A549 (cell line): ENCODE results near the gene POLD4. TPM values are rescaled to one million over a fixed set of nuclear protein-coding genes. Genes with fewer than 3 reads are reported as not detected.

Experiments
- ATAC-seq, 2 experiments: fragments of 200-7000 bp in 1 of 2; fragments of >200 bp in 1 of 2; cut with Nextera tagmentation in 1 of 2; cut with Tn5 transposase in 1 of 2; 3 replicates each; pipeline versions ENCODE4 v1.8.0 to v1.9.1; 2018 to 2020; ENCODE audit warnings: mild to moderate bottlenecking in 1 of 2, moderate library complexity in 1 of 2
- CTCF ChIA-PET: fragments of 300-600 bp; sonication (Branson Sonifier 250); formaldehyde crosslinking; extraction: SDS; loops from one replicate; lab custom pipeline; 2021; ENCODE audit warnings: antibody characterized with exemption, inconsistent platforms; lab: Yijun Ruan, JAX
- POLR2A ChIA-PET: fragments of 350-600 bp; formaldehyde crosslinking; extraction: SDS; loops from one replicate; lab custom pipeline; 2021; ENCODE audit warnings: antibody characterized with exemption, inconsistent platforms; lab: Yijun Ruan, JAX
- DNase-seq, 2 experiments: peaks; one replicate each; pipeline versions ENCODE4 v3.0.0 to v3.0.0-alpha.2; 2011 to 2016; ENCODE audit warnings: low read depth in 1 of 2, low spot score in 1 of 2
- FAIRE-seq: peaks from 2 replicates; lab custom pipeline; 2011; peaks lifted over from hg19 to GRCh38; lab: Jason Lieb, UNC
- H3K27ac ChIP-seq, 2 experiments: fragments of >200 bp; sonication (Bioruptor Twin); formaldehyde crosslinking; 3 replicates each; pipeline ENCODE4 v1.5.1; 2016 to 2017
- H3K4me1 ChIP-seq: fragments of >200 bp; sonication (Bioruptor Twin); formaldehyde crosslinking; 3 replicates; pipeline ENCODE4 v1.6.1; 2016
- H3K4me2 ChIP-seq: fragments of >200 bp; sonication (Bioruptor Twin); formaldehyde crosslinking; 3 replicates; pipeline ENCODE4 v1.6.1; 2016
- H3K4me3 ChIP-seq: fragments of >200 bp; sonication (Bioruptor Twin); formaldehyde crosslinking; 3 replicates; pipeline ENCODE4 v1.5.1; 2016
- H3K9me3 ChIP-seq: fragments of >200 bp; sonication (Bioruptor Twin); formaldehyde crosslinking; 3 replicates; pipeline ENCODE4 v1.6.1; 2016
- BHLHE40 ChIP-seq: IDR thresholded peaks from 2 replicates; pipeline ENCODE4 v1.6.1; 2012; ENCODE audit warnings: low read depth, low read length, inconsistent platforms
- CBX2 ChIP-seq: fragments of 200-600 bp; sonication (generic); IDR thresholded peaks from 2 replicates; pipeline ENCODE4 v1.6.1; 2016; ENCODE audit warnings: low read depth, mild to moderate bottlenecking, borderline replicate concordance
- CBX8 ChIP-seq: fragments of 200-600 bp; sonication (generic); IDR thresholded peaks from 2 replicates; pipeline ENCODE4 v1.6.1; 2016
- CHD2 ChIP-seq: fragments of 150-350 bp; IDR thresholded peaks from 2 replicates; pipeline ENCODE4 v1.6.1; 2014; ENCODE audit warnings: low read length; ENCODE audit not compliant: partially characterized antibody
- EHF ChIP-seq: fragments of 250-450 bp; sonication (Bioruptor Pico); IDR thresholded peaks from 2 replicates; pipeline ENCODE4 v1.5.0; 2020; ENCODE audit warnings: mild to moderate bottlenecking
- ELK1 ChIP-seq: fragments of 150-350 bp; IDR thresholded peaks from 2 replicates; pipeline ENCODE4 v1.6.1; 2014; ENCODE audit warnings: low read depth, mild to moderate bottlenecking, low read length
- EP300 ChIP-seq, 2 experiments: fragments of >200 bp; sonication (Bioruptor Twin); formaldehyde crosslinking; IDR thresholded peaks; 2 replicates in 1 of 2; 3 replicates in 1 of 2; pipeline ENCODE4 v1.6.1; 2016 to 2017
- FOXS1 ChIP-seq: fragments of 250-450 bp; sonication (Bioruptor Pico); IDR thresholded peaks from 2 replicates; pipeline ENCODE4 v1.5.0; 2020; ENCODE audit warnings: mild to moderate bottlenecking, moderate library complexity
- GATA3 ChIP-seq: IDR thresholded peaks from 2 replicates; pipeline ENCODE4 v1.6.1; 2012; ENCODE audit warnings: borderline replicate concordance
- HDAC2 ChIP-seq: fragments of 200-600 bp; sonication (generic); IDR thresholded peaks from 2 replicates; pipeline ENCODE4 v1.6.1; 2016
- HES2 ChIP-seq: fragments of >200 bp; sonication (Bioruptor Twin); formaldehyde crosslinking; IDR thresholded peaks from 2 replicates; pipeline ENCODE4 v1.6.1; 2016
- HMGXB4 ChIP-seq: fragments of 250-450 bp; sonication (Bioruptor Pico); IDR thresholded peaks from 2 replicates; pipeline ENCODE4 v1.5.0; 2021; ENCODE audit warnings: mild to moderate bottlenecking, moderate library complexity, borderline replicate concordance
- HOXA7 ChIP-seq: fragments of 250-450 bp; sonication (Bioruptor Pico); IDR thresholded peaks from 2 replicates; pipeline ENCODE4 v1.5.0; 2020; ENCODE audit warnings: mild to moderate bottlenecking, moderate library complexity
- HOXB5 ChIP-seq: fragments of 250-450 bp; sonication (Bioruptor Pico); IDR thresholded peaks from 2 replicates; pipeline ENCODE4 v1.5.0; 2020; ENCODE audit warnings: mild to moderate bottlenecking, moderate library complexity
- JUNB ChIP-seq: fragments of >200 bp; sonication (Bioruptor Twin); formaldehyde crosslinking; IDR thresholded peaks from 2 replicates; pipeline ENCODE4 v1.6.1; 2016
- KDM5A ChIP-seq: fragments of 200-600 bp; sonication (generic); IDR thresholded peaks from 2 replicates; pipeline ENCODE4 v1.6.1; 2016; ENCODE audit warnings: antibody characterized with exemption, mild to moderate bottlenecking
- MAFK ChIP-seq: fragments of 450-650 bp; IDR thresholded peaks from 2 replicates; pipeline ENCODE4 v1.6.1; 2014; ENCODE audit not compliant: partially characterized antibody
- MYC ChIP-seq: IDR thresholded peaks from 2 replicates; pipeline ENCODE4 v1.6.1; 2012; ENCODE audit warnings: mild to moderate bottlenecking, inconsistent platforms, low read length, improper control_type of control experiment, borderline replicate concordance
- NR3C1 ChIP-seq: fragments of >200 bp; sonication (Bioruptor Twin); formaldehyde crosslinking; IDR thresholded peaks from 3 replicates; pipeline ENCODE4 v1.6.1; 2017
- POLR2A ChIP-seq: IDR thresholded peaks from 2 replicates; pipeline ENCODE4 v1.6.1; 2012; ENCODE audit warnings: mild to moderate bottlenecking, low read length
- RCOR1 ChIP-seq: fragments of 150-350 bp; IDR thresholded peaks from 2 replicates; pipeline ENCODE4 v1.6.1; 2014; ENCODE audit warnings: antibody characterized with exemption, low read length, low read depth
- SREBF2 ChIP-seq: fragments of 450-650 bp; IDR thresholded peaks from 2 replicates; pipeline ENCODE4 v1.6.1; 2014; ENCODE audit warnings: mild to moderate bottlenecking, moderate library complexity
- TP53 ChIP-seq: fragments of 250-450 bp; sonication (Bioruptor Pico); IDR thresholded peaks from 2 replicates; pipeline ENCODE4 v1.5.0; 2021; ENCODE audit warnings: mild to moderate bottlenecking, moderate library complexity
- ZC3H11A ChIP-seq: fragments of 450-650 bp; IDR thresholded peaks from 2 replicates; pipeline ENCODE4 v1.6.1; 2014; ENCODE audit warnings: antibody characterized with exemption, mild to moderate bottlenecking
- ZSCAN20 ChIP-seq: fragments of 250-450 bp; sonication (Bioruptor Pico); IDR thresholded peaks from 2 replicates; pipeline ENCODE4 v1.8.0; 2022; ENCODE audit warnings: mild to moderate bottlenecking, moderate library complexity
- WGBS: methylation state at CpG from one replicate; pipeline ENCODE4 v1.1.6; 2017; ENCODE audit errors: missing lambda C conversion rate; 5-methylcytosine and 5-hydroxymethylcytosine counted together
- polyA plus RNA-seq, 4 experiments: library from polyadenylated mRNA; depleted of rRNA in 3 of 4; stranded (reverse); fragments of >200 nt; fragmentation: RNase III in 1 of 4; extraction: RNeasy Plus Mini Kit Qiagen cat#74134 plus additional on column Dnase treatment in 1 of 4; gene quantifications; 2 replicates in 3 of 4; 3 replicates in 1 of 4; pipeline ENCODE4 v1.2.3, GENCODE V29; 2011 to 2017
- TF ChIP-seq, protein P1 (sequence below): IDR thresholded peaks from 2 replicates; pipeline ENCODE4 v1.6.1; 2012; ENCODE audit warnings: low read depth, borderline replicate concordance
- TF ChIP-seq, protein P2 (sequence below): fragments of >200 bp; sonication (Bioruptor Twin); formaldehyde crosslinking; IDR thresholded peaks from 3 replicates; pipeline ENCODE4 v1.5.1; 2016
- TF ChIP-seq, protein P3 (sequence below): IDR thresholded peaks from 2 replicates; pipeline ENCODE4 v1.6.1; 2012

Gene POLD4
- polyA plus RNA-seq, 2 of the 4 experiments (the other 2 are of a cell fraction) = 140 to 148 TPM

DNA sequence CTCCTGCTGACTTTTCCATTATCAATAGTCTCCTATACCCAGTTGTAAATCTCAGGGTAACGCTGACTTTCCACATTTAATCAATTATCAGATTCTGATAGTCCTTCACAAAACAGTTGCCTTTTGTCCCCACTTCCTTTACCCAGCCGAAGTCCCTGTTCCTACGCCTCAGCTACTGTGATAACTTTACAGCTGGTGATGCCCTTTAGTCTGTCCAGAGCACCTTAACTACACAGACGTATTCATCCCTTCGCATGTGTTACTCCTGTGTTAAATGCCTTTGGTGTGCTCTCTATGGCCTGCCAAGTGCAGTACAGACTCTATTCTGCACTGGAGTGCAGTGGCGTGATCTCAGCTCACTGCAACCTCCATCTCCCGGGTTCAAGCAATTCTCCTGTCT lies 29.8 kb downstream of the POLD4 start:
- FAIRE-seq = no peak
- TF ChIP-seq MYC (no peak), RCOR1 (no peak), GATA3 (no peak)
- Histone ChIP-seq H3K4me1 (peaks cover 5% of the 10 kb centered on the region), H3K4me2 (no peak overlapping the region), H3K4me3 (no peak overlapping the region), H3K27ac (no peak overlapping the region), H3K9me3 (no peaks in the 10 kb centered on the region)
- ATAC-seq = no peak
- 95% methylated on average over 7 of the region's 7 CpGs for WGBS
- CTCF ChIA-PET = interaction anchor here (0.9 to 12.3 kb wide), 8 partner anchors 13 to 290 kb away, joined by 3 to 178 read pairs (median 8); no protein-coding TSS in a partner anchor
- no peak for DNase-seq
- POLR2A ChIA-PET = no interaction called here

DNA sequence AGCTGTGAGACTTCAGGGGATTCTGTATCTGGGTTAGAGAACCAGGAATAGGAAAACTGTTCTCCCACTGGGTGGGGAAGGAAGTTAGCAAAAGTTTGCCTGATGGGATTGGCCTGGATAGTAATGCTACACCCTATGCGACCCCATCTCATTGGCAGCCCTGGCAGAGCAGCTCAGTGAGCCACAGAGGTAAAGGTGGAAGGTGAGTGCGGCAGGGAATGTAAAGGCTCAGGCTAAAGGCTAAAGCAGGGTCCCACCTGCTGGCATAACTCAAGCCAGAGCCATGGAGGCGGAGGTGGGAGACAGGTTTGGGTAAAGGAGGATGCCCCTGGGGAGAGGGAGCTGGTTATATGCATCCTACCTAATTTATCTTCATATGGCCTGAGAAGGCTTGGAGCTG lies 31.3 kb downstream of the POLD4 start:
- FAIRE-seq (no peak), DNase-seq (no peak), ATAC-seq (no peak)
- no peak overlapping the region for H3K4me2 ChIP-seq
- TF ChIP-seq FOXS1 (CRISPR knock-in tag) (no peak), MAFK (no peak), JUNB (no peak), NR3C1 (no peak), HES2 (no peak), TP53 (no peak), ELK1 (no peak)
- TF ChIP-seq, protein P1, sequence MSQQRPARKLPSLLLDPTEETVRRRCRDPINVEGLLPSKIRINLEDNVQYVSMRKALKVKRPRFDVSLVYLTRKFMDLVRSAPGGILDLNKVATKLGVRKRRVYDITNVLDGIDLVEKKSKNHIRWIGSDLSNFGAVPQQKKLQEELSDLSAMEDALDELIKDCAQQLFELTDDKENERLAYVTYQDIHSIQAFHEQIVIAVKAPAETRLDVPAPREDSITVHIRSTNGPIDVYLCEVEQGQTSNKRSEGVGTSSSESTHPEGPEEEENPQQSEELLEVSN = no peak
- TF ChIP-seq, protein P2, sequence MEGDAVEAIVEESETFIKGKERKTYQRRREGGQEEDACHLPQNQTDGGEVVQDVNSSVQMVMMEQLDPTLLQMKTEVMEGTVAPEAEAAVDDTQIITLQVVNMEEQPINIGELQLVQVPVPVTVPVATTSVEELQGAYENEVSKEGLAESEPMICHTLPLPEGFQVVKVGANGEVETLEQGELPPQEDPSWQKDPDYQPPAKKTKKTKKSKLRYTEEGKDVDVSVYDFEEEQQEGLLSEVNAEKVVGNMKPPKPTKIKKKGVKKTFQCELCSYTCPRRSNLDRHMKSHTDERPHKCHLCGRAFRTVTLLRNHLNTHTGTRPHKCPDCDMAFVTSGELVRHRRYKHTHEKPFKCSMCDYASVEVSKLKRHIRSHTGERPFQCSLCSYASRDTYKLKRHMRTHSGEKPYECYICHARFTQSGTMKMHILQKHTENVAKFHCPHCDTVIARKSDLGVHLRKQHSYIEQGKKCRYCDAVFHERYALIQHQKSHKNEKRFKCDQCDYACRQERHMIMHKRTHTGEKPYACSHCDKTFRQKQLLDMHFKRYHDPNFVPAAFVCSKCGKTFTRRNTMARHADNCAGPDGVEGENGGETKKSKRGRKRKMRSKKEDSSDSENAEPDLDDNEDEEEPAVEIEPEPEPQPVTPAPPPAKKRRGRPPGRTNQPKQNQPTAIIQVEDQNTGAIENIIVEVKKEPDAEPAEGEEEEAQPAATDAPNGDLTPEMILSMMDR = no peak
- no peak overlapping the region for H3K4me3 ChIP-seq
- CTCF ChIA-PET = interaction anchor here (1.0 to 12.3 kb wide), 13 partner anchors 10 to 291 kb away, joined by 3 to 178 read pairs (median 7); partner anchors contain the start of gene GRK2
- WGBS = 95% methylated on average over 3 of the region's 3 CpGs
- H3K4me1 ChIP-seq = peaks cover 7% of the 10 kb centered on the region
- H3K9me3 ChIP-seq = no peaks in the 10 kb centered on the region
- POLR2A ChIA-PET = no interaction called here
- H3K27ac ChIP-seq = no peak overlapping the region

DNA sequence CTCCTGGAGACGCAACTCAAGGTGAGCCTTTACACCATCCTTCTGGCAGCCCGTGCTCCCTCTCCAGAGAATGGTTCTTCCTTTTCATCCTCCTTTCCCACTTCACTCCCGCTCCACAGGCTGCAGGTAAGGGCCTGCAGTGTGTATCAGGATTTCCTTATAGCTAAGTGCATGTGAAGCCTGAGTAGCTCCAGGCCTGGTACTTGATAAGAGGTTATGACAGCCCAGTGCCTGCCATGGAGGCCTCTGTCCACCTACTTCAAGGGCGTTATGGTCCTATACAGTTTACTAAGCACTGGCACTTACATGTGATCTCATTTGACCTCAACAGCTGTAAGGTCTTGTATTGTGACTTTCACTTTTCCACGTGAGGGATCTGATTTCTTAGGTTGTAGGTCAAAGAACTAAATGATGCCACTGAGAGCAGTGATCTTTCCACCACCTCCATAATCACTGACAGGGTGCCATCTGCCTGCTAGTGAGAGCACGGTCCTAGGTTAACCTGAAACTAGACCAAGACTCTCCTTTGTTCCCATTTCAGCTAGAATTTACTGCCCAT lies 32.0 kb downstream of the POLD4 start:
- H3K4me3 ChIP-seq = no peak overlapping the region
- DNase-seq = no peak
- CTCF ChIA-PET = interaction anchor here (0.6 to 12.3 kb wide), 11 partner anchors 10 to 61 kb away, joined by 3 to 178 read pairs (median 8); partner anchors contain the start of gene GRK2
- peaks cover 7% of the 10 kb centered on the region for H3K4me1 ChIP-seq
- no peak for FAIRE-seq
- POLR2A ChIA-PET = no interaction called here
- no peak for ATAC-seq
- no peaks in the 10 kb centered on the region for H3K9me3 ChIP-seq
- H3K4me2 ChIP-seq = no peak overlapping the region
- 89% methylated on average over 6 of the region's 6 CpGs for WGBS
- no peak overlapping the region for H3K27ac ChIP-seq
- TF ChIP-seq HOXA7 (CRISPR knock-in tag) (no peak), EHF (CRISPR knock-in tag) (no peak), HMGXB4 (CRISPR knock-in tag) (no peak), POLR2A (no peak), KDM5A (no peak), CHD2 (no peak), HDAC2 (no peak), ZSCAN20 (CRISPR knock-in tag) (no peak), HOXB5 (CRISPR knock-in tag) (no peak), SREBF2 (no peak), MYC (no peak), CBX8 (no peak), ZC3H11A (no peak), CBX2 (no peak), EP300 (IDR thresholded peaks at IDR 0.05) (no peak), BHLHE40 (no peak)
- TF ChIP-seq, protein P3, sequence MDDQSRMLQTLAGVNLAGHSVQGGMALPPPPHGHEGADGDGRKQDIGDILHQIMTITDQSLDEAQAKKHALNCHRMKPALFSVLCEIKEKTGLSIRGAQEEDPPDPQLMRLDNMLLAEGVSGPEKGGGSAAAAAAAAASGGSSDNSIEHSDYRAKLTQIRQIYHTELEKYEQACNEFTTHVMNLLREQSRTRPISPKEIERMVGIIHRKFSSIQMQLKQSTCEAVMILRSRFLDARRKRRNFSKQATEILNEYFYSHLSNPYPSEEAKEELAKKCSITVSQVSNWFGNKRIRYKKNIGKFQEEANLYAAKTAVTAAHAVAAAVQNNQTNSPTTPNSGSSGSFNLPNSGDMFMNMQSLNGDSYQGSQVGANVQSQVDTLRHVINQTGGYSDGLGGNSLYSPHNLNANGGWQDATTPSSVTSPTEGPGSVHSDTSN = no peak
